ENCODE data around the gene P4HA1.
A peak's percentile ranks its signal among the peaks of the same experiment; 100 is the strongest.
"Not testable (repeated sequence)": the region's sequence is repeated elsewhere in the genome, so short reads cannot be mapped to it uniquely, and the experiment has no call there.

The P4HA1 gene

DNA sequence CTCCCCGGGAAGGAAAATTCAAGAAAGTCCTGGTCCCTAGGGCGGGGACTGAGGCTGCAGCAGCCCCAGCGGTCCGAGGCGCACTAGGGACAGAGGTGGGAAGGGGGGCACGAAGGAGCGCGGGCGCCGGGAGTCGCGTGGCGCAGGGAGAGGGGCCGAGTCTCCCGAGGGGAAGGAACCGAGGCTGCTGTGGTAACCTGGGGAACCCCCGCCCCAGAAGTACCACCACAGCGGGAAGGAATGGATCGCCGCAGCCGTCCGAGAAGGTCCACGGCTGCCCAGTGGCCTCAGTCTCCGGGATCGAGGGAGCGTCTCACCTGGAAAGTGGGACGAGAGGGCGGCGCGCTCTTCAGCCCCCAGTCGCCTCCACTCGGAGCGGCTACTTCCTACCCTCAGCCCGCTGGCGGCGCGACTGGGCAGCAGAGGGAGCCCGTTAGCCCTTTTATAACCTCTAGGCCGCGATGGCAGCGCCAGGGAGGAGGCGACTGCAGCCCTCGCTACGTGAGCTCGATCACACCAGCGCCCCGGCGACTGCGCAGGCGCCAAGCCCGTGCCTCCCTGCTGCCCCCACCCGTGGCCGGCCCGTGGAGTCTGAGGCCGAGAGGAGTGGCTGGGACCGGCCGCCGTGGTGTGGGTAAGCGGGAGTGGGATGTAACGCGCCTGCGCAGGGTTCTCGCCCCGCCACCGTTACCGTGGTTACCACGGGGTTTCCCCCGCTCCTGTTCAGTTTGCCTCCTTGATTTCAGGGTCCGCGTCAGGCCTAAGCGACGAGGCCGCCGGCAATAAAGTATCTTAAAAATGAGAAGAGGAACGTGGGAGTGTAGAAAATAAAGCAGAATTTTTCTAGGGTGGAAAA is at the start of gene P4HA1:
Gene P4HA1, minus strand, starts transcription at position 418 of the 856 bp plus-strand sequence. CDS start 21,983 bp downstream, outside the sequence.
- peak; percentile 95 for DNase-seq

DNA sequence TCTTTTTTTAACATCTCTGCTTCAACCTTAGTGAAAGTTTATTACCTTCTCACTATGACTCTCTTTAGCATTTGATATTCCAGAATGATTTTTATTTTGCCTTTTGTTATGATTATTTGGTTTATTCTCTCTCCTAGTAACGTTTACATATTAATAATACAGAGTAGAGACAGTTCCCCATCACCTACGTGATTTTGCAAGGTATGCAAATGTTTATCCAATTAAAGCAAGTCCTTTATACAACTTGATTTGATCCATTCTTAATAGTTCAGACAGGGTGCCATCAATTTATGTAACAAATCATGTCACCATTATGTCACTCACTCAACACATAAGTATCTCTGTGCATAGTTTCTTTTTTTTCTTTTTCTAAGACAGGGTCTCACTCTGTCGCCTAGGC is 44.9 kb upstream of the P4HA1 start:
- no peak for DNase-seq

DNA sequence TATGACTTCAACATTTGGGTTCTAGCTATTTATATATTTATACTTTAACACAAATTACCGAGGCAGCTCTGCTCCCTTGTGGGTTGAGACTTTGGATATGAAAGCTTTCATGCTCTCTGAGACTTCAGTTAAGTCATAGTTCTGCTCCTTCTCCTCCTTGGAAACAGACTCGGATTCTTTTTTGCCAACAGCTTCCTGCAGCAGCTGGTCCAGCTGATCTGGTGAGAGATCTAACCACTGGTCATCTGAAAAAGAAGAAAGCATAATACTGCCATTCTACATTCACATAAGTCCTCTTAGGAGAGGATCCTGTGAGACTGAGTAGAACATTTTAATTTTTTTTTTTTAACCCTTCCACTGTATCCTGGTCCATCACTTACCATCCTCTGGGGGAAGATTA is 42.6 kb upstream of the P4HA1 start:
- DNase-seq = no peak

DNA sequence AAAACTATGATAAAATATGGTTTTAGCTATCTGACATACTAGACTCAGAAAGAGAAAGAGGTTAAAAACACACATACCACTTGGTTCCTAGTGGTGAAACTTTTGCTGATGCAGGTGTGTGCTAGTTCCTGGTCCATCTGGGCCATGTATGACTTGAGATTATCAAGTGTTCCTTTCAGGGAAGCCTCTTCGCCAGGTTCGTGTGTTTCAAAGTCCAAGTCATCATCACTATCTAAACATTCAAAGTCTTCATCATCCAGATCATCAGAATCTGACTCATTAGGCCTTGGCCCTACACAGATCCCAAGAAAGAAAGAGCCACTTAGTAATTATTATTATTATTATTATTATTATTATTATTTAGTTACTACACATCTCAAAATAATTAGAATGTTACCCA is 40.0 kb upstream of the P4HA1 start:
- DNase-seq = no peak

DNA sequence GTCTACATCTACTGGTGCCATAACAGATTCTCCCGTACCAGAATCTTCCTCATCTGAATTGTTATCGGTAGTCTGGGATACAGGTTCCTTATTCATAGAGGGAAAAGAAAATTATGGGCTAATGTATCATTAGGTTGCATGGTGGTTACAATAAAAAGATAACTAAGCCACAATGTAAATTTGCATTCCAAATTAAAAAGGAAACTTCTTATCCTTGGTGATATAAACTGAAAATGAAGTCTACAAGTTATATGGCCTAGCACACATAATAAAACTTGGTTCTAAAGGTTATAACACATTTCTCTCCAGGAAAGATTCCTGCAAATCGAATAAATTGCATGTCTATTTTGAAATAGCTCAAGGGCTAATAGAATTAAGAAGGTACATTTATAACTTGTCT is 38.1 kb upstream of the P4HA1 start:
- DNase-seq = no peak

DNA sequence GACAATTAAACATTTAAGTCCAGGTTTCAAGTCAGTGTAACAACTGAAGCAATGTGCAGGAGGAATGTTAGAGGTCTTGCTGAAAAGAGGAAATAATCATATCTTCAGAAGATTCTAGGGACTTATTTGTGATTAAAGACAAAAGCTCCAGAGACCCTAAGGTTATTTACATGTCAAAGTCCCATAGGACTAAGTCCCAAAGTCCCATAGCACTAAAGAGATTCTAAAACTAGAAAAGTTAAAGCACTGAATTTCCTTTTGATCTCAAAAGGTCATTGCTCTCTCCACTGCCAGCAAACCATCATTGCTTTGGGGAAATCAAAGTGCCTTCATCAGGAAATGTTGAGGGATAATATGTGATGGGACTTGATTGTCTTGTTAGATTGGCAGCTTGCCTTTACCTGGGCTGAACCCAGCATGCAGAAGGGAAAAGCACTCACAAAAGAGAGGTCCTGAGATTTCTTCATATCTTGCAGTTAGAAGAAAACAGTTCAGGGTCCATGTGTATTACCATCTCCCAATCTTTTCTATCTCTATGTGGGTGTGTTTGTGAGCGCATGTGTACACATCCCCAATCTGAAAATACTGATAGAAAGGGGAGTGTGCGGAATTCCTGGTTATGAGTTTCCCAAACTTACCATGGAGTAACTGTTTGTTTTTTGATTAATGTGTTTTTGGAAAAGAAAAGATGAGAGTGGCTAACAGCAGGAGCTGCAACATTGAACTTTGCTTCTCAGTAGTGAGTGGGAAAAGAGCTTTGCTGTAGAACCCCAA is 35.4 kb upstream of the P4HA1 start:
- DNase-seq = no peak

DNA sequence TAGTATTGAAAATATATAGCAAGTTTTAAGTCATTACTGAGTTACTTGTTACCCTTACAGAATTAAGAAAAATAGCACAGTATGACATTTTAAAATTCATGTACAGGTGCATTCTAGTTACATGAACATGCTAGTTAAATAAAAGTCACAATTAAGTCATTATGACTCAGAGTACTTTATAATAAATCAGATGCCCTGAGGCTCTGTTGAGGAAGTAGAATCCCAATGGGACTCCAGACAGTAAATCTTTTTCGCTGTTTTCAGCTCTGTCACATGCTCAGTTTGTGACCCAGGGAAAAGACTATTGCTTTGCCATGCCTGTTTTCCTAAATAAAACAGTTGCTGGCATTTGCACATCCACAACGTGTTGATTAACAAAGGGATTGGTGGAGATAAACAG is 34.6 kb upstream of the P4HA1 start:
- no peak for DNase-seq

DNA sequence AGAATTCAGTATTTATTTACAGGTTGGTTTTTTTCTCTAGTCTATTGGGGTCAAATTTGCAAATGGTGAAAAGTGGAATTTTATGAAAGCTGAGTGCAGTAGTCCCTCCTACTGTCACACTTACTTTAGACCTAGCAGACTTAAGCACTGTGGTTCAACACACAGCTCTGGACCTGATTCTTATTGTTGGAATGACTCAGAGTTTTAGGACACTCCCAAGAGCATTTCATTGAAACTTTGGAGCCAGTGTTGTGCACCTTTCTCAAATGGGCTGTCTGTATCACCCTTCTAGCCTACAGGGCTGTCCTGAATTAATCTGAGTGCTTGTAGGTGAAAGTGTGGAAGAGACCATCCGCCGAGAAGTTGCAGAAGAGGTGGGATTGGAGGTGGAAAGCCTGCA is 29.7 kb upstream of the P4HA1 start:
- DNase-seq = no peak

DNA sequence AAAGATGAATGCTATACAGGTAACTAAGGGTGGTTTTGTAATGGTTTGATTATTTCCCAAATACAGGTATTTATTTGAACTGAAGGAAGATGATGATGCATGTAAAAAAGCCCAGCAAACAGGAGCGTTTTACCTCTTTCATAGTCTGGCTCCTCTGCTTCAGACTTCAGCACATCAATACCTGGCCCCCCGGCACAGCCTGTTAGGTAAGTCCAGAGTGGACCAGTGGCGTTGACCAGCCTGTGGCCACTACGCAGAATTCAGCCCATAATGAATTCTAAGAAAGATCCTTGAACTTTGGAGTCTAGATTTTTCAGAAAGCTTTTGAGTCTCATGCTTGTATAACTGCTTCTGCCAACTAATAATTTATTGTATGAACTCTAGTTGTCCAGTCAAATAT is 23.3 kb upstream of the P4HA1 start:
- no peak for DNase-seq

DNA sequence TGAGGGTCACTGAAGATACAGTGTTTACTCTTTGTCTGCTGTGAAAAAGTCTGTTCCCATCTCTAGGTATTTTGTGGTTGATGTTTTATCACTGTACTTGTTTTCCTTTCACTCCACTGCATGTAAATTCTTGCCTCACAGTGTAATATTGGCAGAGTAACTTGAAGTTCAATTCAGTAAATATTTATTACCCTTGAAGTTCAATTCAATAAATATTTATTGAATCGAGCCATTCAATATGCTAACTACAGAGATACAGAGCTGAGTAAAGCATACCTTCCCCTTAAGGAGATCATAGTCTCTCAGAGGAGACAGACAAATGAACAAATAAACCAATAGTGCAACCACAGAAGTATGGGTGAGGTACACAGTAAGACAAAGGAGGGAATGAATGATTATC is 22.8 kb upstream of the P4HA1 start:
- DNase-seq = no peak

DNA sequence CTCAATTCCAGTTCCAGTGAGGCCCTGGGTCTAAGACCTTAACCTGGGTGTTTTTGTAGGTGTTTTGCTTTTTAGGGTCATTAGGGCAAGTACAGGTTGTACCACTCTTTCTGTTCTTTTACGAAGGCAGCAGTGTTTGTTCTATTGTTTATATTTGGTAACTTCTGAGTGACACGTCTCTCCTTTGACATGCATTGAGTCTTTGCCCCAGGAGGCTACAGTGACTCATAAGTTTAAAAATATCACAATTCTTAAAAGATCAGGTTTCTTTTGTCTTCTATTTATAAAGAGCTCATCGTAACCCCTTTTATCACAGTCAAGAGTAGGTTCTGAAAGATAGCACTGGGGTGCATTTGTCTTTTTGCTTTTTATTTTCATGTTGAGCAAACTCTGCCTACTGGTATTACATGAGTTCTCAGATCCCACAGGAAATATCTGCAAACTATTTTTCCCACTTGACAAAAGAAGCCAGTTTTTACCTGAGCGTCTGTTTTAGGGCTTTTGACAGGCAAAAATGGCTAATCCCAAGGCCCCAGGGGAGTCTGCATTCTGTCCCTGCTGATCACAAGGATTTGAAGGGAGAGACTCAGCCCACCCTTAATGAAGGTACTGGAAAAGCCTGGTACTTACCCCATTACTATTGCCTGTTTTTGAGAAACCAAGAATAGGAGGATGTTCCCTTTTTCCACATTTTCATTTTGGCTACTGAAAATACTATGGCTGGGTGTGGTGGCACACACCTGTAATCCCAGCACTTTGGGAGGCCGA is 21.5 kb upstream of the P4HA1 start:
- DNase-seq = no peak

DNA sequence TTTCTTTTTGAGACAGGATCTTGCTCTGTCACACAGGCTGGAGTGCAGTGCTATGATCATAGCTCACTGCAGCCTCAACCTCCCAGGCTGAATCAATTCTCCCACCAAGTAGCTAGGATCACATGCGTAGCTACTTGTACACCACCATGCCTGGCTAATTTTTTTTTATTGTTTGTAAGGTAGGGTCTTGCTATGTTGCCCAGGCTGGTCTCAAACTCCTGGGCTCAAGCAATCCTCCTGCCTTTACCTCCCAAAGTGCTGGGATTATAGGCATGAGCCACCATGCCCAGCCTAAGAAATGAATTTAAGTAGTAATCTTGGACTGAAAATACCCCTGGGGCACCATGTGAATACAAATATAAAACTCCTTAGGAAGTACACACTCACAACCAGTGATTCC is 19.4 kb upstream of the P4HA1 start:
- no peak for DNase-seq

DNA sequence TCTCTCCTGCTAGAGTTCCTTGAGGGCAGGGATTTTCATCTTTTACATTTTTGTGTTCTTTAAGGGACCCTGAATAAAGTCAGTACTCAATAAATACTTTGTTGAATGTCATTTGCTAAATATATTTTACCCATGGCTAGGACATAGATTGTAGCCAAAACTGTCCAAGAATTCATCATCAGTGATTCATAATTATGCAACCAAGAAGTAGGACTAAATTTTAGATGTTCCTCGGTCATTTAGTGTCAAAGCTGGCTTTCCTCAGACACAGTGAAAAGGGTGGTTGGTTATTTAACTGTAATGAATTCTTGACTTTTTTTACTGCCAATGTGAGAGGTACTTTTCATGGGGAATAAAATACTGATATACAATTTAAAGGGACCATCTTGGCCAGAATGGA is 16.9 kb upstream of the P4HA1 start:
- DNase-seq = no peak

DNA sequence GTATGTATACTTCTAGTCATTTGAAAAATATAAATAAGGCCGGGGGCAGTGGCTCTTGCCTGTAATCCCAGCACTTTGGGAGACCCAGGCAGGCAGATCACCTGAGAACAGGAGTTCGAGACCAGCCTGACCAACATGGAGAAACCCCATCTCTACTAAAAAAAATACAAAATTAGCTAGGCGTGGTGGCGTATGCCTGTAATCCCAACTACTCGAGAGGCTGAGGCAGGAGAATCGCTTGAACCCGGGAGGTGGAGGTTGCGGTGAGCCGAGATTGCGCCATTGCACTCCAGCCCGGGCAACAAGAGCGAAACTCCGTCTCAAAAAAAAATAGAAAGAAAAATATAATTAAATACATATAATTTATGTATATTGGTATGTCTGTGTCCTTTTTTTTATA is 15.4 kb upstream of the P4HA1 start:
- not testable (repeated sequence) for DNase-seq

DNA sequence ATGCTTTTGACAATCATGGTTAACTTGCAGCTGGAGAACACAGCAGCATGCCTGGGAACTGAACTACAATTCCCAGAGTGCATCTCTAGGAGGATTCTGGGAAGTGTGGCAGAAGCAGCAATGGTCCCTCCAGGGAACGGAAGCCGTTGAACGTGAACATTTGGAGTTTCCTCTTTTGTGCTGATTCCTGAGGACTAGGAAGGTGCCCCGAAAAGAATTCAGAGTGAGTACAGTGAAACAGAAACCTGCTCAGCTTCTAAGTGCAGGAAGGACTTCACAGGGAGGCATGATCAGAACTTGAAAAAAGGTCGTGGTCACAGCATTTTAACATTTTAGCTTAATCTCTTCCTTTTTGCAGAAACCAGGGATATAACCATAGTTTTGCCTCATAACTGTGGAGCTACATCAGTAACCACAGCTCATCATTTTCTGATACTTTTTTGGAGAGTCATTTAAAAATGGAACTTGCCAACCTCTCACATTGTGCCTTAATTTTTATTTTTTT is 13.7 kb upstream of the P4HA1 start, which contains the start of gene NUDT13:
Gene NUDT13, plus strand, starts transcription at position 111 of the 505 bp plus-strand sequence. CDS start 3,911 bp downstream, outside the sequence.
- DNase-seq = no peak

DNA sequence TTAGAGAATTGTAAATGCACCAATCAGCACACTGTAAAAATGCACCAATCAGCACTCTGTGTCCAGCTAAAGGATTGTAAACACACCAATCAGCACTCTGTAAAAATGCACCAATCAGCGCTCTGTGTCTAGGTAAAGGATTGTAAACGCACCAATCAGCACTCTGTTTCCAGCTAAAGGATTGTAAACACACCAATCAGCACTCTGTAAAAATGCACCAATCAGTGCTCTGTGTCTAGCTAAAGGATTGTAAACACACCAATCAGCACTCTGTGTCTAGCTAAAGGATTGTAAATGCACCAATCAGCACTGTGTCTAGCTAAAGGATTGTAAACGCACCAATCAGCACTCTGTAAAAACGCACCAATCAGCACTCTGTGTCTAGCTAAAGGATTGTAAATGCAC is 12.6 kb upstream of the P4HA1 start:
- not testable (repeated sequence) for DNase-seq

DNA sequence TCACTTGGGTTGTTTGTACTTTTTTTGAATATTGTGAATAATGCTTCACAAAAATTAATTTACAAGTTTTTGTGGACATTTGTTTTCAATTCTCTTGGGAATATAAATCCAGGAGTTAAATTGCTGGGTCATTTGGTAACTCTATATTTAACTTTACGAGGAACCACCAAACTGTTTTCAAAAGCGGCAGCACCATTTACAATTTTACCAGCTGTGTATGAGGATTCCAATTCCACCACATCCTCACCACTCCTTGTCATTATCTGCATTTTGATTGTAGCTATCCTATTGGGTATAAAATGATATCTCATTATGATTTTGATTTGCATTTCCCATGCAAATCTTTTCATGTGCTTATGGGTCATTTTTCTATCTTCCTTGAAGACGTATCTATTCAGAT is 9.6 kb upstream of the P4HA1 start:
- DNase-seq = no peak

DNA sequence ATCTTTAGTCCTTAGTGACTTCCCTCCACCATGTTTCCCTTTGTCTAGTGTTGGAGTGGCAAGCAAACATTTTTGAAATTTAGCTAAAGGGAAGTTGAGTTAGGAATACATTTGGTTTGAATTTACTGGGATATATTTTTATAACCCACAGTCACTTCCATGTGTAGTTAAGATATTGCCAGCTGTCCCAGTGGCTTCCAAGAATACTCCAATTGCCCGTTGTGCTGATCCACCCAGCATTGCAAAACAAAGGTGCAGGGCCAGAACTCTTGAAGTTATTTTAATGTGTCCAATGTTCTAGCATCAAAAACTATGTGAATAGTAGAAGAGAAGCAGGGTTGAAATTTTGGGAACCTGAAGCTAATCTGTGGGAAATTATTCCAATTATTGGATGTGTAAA is 2.5 kb upstream of the P4HA1 start:
- no peak for DNase-seq

DNA sequence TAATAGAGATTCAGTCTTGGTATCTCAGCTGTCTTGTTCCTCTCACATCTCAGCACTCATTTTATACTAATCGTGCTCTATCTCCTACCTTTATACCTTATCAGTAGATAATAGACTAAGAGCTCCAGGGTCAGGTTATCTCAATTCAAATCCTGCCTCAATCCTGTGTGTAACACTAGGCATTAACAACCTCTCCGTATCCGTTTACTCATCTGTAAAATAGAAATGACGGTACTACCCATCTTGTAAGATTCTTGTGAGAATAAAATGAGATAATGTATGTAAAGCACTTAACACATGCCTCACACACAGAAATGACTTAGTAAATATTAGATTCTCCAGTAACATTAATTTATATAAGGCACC is 622 bp upstream of the P4HA1 start:
- peak; percentile 43 for DNase-seq

DNA sequence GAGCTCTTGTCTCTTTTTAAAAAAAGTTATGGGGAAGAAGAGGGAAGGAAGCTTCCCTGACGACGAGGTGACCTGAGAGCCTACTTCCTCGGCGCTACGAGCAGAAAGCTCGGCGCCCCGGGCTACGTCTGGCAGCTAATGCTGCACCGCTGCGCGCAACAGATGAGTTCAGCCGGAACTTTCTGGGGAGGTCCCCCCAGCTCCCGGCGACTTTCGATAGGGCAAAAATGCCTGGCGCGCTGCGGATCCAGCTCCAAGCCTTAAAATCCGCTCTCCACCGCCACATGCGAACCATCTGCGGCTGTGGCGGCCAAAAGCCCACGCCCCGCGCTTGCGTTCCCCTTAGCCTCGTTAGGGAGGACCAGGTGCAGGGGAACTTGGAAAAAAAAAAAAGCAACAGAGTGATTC is 621 bp downstream of the P4HA1 start:
- peak; percentile 35 for DNase-seq

DNA sequence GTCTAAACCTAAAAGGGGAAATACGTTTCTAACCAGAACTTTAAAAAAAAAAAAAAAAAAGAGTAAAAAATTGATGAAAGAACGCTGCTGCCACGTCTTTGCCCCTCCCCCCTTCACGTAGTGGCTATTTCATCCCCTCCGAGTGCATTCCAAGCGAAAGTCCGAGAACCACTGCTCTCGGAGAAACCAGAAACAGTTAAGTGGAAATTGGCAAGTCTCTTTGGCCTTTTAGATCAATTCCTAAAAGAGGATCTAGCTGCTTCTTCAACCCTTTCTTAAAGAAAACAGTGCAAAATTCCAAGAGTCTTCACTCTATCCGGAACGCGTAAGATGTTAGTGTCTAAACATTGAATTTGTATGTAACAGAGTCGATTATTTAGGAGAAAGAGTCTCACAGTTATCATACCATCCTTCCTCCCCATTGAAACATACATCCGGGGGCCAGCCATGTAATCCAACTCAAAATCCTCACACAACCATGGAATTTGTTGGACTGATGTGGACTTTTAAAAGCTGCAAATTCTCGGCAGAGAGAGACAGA is 1.1 kb downstream of the P4HA1 start:
- peak; percentile 10 for DNase-seq

DNA sequence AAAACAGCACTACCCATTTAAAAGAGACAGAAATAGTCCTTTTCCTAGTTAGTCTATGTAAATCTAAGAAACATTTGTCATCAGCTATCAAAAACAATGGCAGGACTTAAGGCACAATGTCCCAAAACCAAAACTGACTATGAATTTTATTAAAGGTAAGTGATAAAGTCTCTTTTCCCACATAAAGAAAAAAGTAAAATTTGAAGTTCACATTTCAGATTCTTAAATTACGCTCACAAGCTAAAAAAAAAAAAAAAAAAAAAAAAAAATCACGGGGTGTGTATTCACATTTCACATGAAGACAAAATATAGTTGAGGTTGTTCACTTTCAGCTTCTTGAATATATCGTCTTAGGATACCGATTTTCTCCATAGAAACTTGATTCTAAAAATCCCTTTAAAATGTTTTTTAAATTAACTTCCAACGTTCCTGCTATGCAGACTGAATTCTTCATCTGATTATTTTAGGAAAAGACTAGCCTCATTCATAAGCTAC is 1.6 kb downstream of the P4HA1 start:
- DNase-seq = no peak
